PC-3 (cell line): ENCODE results near the gene CUL4A. TPM values are rescaled to one million over a fixed set of nuclear protein-coding genes. Genes with fewer than 3 reads are reported as not detected.

Experiments used
- ATAC-seq: fragments of 200-7000 bp; cut with Tn5 transposase; 2 replicates; pipeline ENCODE4 v1.9.1; 2020; ENCODE audit warnings: mild to moderate bottlenecking, moderate library complexity
- BruUV-seq: library from RNA; stranded (reverse); fragments of 400-500 nt; replicated peaks from 2 replicates; lab custom pipeline; 2021; lab: Mats Ljungman, UMichigan
- CTCF ChIA-PET: fragments of 300-600 bp; sonication (Branson Sonifier 250); formaldehyde crosslinking; loops from one replicate; lab custom pipeline; 2022; ENCODE audit warnings: antibody characterized with exemption; lab: Charles Lee
- POLR2A ChIA-PET: fragments of 300-600 bp; sonication (Branson Sonifier 250); formaldehyde crosslinking; loops from one replicate; lab custom pipeline; 2022; ENCODE audit warnings: antibody characterized with exemption; ENCODE audit not compliant: unreplicated experiment; lab: Charles Lee
- DNase-seq: peaks from one replicate; pipeline ENCODE4 v3.0.0-alpha.2; 2015
- H2AFZ ChIP-seq: fragments of 300-600 bp; sonication (generic); 2 replicates; pipeline ENCODE4 v1.6.0; 2016; ENCODE audit warnings: antibody characterized with exemption, low read length
- H3F3A ChIP-seq: fragments of 300-600 bp; sonication (generic); one replicate; pipeline ENCODE4 v1.6.0; 2017; ENCODE audit warnings: antibody characterized with exemption, low read length, control low read depth, mild to moderate bottlenecking; ENCODE audit not compliant: unreplicated experiment
- H3K27ac ChIP-seq: fragments of 300-600 bp; sonication (generic); 2 replicates; pipeline ENCODE4 v1.5.1; 2016; ENCODE audit warnings: mild to moderate bottlenecking, low read length
- H3K27me3 ChIP-seq: fragments of 300-600 bp; sonication (generic); 2 replicates; pipeline ENCODE4 v1.6.1; 2016; ENCODE audit warnings: low read length, mixed read lengths
- H3K36me3 ChIP-seq: fragments of 300-600 bp; sonication (generic); 2 replicates; pipeline ENCODE4 v1.6.1; 2016; ENCODE audit warnings: low read depth, mixed run types, low read length, mixed read lengths
- H3K4me1 ChIP-seq: fragments of 300-600 bp; sonication (generic); 2 replicates; pipeline ENCODE4 v1.5.1; 2016; ENCODE audit warnings: low read length; ENCODE audit not compliant: insufficient read depth
- H3K4me2 ChIP-seq: fragments of 300-600 bp; sonication (generic); 2 replicates; pipeline ENCODE4 v1.6.0; 2016; ENCODE audit warnings: low read length
- H3K4me3 ChIP-seq: fragments of 300-600 bp; sonication (generic); 2 replicates; pipeline ENCODE4 v1.5.1; 2016; ENCODE audit warnings: mild to moderate bottlenecking, low read length, mixed read lengths
- H3K79me2 ChIP-seq: fragments of 300-600 bp; sonication (generic); 2 replicates; pipeline ENCODE4 v1.6.1; 2017; ENCODE audit warnings: low read length, mixed read lengths
- H3K9ac ChIP-seq: fragments of 300-600 bp; sonication (generic); 2 replicates; pipeline ENCODE4 v1.6.0; 2016; ENCODE audit warnings: mild to moderate bottlenecking, low read length
- H3K9me2 ChIP-seq: fragments of 300-600 bp; sonication (generic); replicated peaks from 2 replicates; pipeline ENCODE4 v1.6.1; 2016; ENCODE audit warnings: mixed run types, low read length, mixed read lengths
- H3K9me3 ChIP-seq: fragments of 300-600 bp; sonication (generic); 2 replicates; pipeline ENCODE4 v1.6.1; 2016; ENCODE audit warnings: low read length, mixed read lengths
- H4K20me1 ChIP-seq: fragments of 300-600 bp; sonication (generic); 2 replicates; pipeline ENCODE4 v1.6.1; 2016; ENCODE audit warnings: low read length, mixed read lengths
- EZH2 ChIP-seq: fragments of 300-600 bp; sonication (generic); IDR thresholded peaks from one replicate; pipeline ENCODE4 v1.6.1; 2017; ENCODE audit warnings: antibody characterized with exemption, mild to moderate bottlenecking, low read length; ENCODE audit not compliant: unreplicated experiment
- EZH2phosphoT487 ChIP-seq: fragments of 300-600 bp; sonication (generic); IDR thresholded peaks from 2 replicates; pipeline ENCODE4 v1.6.1; 2018; ENCODE audit warnings: mild to moderate bottlenecking, antibody characterized with exemption, low read length, borderline replicate concordance
- intact Hi-C: fragments of 100-400 bp; cut with micrococcal nuclease; formaldehyde crosslinking; loops from 2 replicates; pipeline ENCODE4 v1.9.0; 2023
- total RNA-seq: library from RNA; depleted of rRNA; stranded (reverse); fragments of >200 nt; gene quantifications from 2 replicates; pipeline ENCODE4 v1.2.3, GENCODE V29; 2014
- TF ChIP-seq, protein P1 (sequence below): fragments of 300-600 bp; sonication (generic); conservative IDR thresholded peaks from 2 replicates; pipeline ENCODE4 v1.5.1; 2017; ENCODE audit warnings: antibody characterized with exemption, low read depth, mild to moderate bottlenecking, low read length

CUL4A gene
- total RNA-seq, 1 experiment from 2014 or later: 82.4 TPM

DNA sequence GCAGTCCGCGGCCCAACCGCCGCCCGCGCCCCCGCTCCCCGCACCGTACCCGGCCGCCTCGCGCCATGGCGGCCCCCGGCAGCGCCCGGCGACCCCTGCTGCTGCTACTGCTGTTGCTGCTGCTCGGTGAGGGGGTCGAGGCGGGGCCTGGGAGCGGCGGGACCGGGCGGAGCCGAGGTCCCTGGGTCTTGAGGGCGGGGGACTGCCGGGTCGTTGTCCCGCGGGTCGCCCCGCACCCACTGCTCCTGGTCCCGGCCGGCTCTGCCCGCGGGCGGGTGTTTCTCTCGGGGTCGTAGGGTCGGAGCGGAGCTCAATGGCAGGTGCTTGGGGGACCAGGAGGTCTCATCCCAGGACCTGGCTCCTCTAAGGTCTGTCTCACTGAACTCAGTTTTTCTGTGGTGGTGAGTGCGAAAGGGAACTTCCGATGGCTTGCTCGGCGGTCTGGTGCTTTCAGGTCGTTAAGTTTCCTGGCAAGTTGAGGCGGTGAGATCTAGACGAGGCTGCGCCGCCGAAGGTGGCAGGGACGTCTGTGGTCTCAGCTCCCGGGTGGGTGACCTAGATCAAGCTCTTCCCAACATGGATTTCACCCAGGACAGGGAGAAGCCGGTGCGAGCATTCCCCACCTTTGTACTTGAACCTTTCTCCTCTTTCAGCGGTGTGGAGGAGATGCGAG, 88.1 kb downstream of the CUL4A start:
- Histone ChIP-seq H3K4me1 (peaks cover 9% of the 10 kb centered on the region; the same call in 1 of the 2 replicates), H4K20me1 (peaks cover 7% of the 10 kb centered on the region; the same call in 1 of the 2 replicates), H3K4me3 (peak overlapping the region; percentile 95), H3K9me3 (no peaks in the 10 kb centered on the region), H3K27me3 (no peaks in the 10 kb centered on the region), H3K9ac (peak overlapping the region; percentile 89), H3F3A (no peaks in the 10 kb centered on the region), H3K9me2 (no peaks in the 10 kb centered on the region), H3K79me2 (peaks cover 49% of the 10 kb centered on the region), H2AFZ (peak overlapping the region; percentile 78), H3K4me2 (peak overlapping the region; percentile 97), H3K36me3 (no peaks in the 10 kb centered on the region), H3K27ac (peak overlapping the region; percentile 26; the same call in 1 of the 2 replicates)
- no peak for DNase-seq
- CTCF ChIA-PET: no interaction called here
- intact Hi-C loops: no loop called here
- POLR2A ChIA-PET: no interaction called here
- TF ChIP-seq EZH2 (no peak), EZH2phosphoT487 (no peak)
- TF ChIP-seq, protein P1, sequence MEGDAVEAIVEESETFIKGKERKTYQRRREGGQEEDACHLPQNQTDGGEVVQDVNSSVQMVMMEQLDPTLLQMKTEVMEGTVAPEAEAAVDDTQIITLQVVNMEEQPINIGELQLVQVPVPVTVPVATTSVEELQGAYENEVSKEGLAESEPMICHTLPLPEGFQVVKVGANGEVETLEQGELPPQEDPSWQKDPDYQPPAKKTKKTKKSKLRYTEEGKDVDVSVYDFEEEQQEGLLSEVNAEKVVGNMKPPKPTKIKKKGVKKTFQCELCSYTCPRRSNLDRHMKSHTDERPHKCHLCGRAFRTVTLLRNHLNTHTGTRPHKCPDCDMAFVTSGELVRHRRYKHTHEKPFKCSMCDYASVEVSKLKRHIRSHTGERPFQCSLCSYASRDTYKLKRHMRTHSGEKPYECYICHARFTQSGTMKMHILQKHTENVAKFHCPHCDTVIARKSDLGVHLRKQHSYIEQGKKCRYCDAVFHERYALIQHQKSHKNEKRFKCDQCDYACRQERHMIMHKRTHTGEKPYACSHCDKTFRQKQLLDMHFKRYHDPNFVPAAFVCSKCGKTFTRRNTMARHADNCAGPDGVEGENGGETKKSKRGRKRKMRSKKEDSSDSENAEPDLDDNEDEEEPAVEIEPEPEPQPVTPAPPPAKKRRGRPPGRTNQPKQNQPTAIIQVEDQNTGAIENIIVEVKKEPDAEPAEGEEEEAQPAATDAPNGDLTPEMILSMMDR: no peak
- BruUV-seq: no TSS peak
- ATAC-seq: peak; percentile 25

DNA sequence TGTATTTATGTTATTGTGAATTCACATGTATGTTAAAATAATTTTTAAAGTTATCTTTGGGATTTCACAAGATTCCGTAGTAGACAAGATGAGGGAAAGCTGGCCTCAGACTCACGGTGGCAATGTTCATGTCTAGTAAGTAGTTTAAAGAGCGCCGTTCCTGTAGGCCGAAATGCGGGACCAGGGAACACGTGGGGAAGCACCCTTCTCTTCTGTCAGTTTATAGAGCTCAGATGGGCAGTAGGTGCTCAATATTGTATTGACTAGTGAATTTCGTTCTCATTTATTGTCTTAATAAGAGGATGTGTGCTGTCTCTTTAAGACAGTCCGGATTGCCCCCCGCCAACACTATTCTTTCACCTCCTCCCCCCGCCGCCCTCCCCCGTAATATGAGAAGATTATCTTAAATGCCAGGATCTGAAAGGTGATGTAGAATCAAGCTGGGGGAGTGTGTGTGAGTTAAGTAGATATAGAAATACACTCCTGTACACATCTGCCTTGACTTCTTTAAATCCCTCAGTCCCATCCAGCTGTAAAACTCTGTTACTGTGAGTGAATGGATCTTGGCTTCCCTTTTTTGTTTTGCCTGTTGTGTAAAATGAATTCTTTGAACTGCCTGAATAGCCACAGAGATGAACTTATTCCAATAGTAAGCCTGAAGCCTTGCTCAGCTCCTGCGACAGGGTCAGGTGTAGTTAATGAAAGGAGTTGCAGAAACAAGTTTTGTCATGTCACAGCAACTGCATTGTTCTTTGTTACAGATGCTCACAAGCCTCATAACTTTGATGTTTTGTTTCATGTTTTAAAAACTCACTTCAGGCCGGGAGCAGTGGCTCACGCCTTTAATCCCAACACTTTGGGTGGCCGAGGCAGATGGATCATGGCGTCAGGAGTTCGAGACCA, 88.9 kb downstream of the CUL4A start:
- Histone ChIP-seq H3K27ac (0 out of 2 replicates have a peak overlapping the region, but pooled peaks have one; percentile 26), H3K36me3 (no peaks in the 10 kb centered on the region), H3K27me3 (no peaks in the 10 kb centered on the region), H3K79me2 (peaks cover 57% of the 10 kb centered on the region), H3K4me2 (peak overlapping the region; percentile 97), H3K4me3 (peak overlapping the region; percentile 95), H3K9ac (peak overlapping the region; percentile 89), H3K9me2 (no peaks in the 10 kb centered on the region), H3K4me1 (peaks cover 9% of the 10 kb centered on the region; the same call in 1 of the 2 replicates), H2AFZ (peak overlapping the region; percentile 78; the same call in 1 of the 2 replicates), H4K20me1 (peaks cover 7% of the 10 kb centered on the region; the same call in 1 of the 2 replicates), H3K9me3 (no peaks in the 10 kb centered on the region), H3F3A (no peaks in the 10 kb centered on the region)
- TF ChIP-seq, protein P1: no peak
- TF ChIP-seq EZH2 (no peak), EZH2phosphoT487 (no peak)
- intact Hi-C loops: no loop called here
- TSS peak; percentile 67 for BruUV-seq
- ChIA-PET CTCF (no interaction called here), POLR2A (interaction anchor here (0.6 kb wide), 2 partner anchors 16 to 19 kb away, joined by 13 to 44 read pairs; no protein-coding TSS in a partner anchor)
- ATAC-seq (peak; percentile 23), DNase-seq (peak; percentile 8)
